Activated naive CD8-positive, alpha-beta T cell treated with anti-CD3 and anti-CD28 coated beads for 36 hours (primary cell): Measurements from ENCODE around the gene HMBS. TPM values are rescaled to one million over a fixed set of nuclear protein-coding genes. Genes with fewer than 3 reads are reported as not detected.
"Not testable (repeated sequence)": the region's sequence is repeated elsewhere in the genome, so short reads cannot be mapped to it uniquely, and the experiment has no call there.

Source experiments
- DNase-seq: peaks from one replicate; pipeline ENCODE4 v3.0.0; 2021
- H3K27ac Mint-ChIP-seq: one replicate; pipeline ENCODE4 v1.8.0; 2022; ENCODE audit warnings: mild to moderate bottlenecking, moderate library complexity, mixed read lengths
- H3K27me3 Mint-ChIP-seq: one replicate; pipeline ENCODE4 v1.8.0; 2022; ENCODE audit warnings: mild to moderate bottlenecking, mixed read lengths
- H3K36me3 Mint-ChIP-seq: one replicate; pipeline ENCODE4 v1.8.0; 2021; ENCODE audit warnings: mild to moderate bottlenecking, mixed read lengths
- H3K4me1 Mint-ChIP-seq: one replicate; pipeline ENCODE4 v1.8.0; 2021; ENCODE audit warnings: mixed read lengths
- H3K4me3 Mint-ChIP-seq: one replicate; pipeline ENCODE4 v1.8.0; 2022; ENCODE audit warnings: mild to moderate bottlenecking, moderate library complexity, mixed read lengths
- H3K9me3 Mint-ChIP-seq: one replicate; pipeline ENCODE4 v1.8.0; 2022; ENCODE audit warnings: mixed read lengths
- total RNA-seq, 2 experiments: library from RNA; stranded (reverse); gene quantifications; one replicate each; pipeline ENCODE4 v1.2.3, GENCODE V29; 2021

HMBS gene
- total RNA-seq, 2 experiments from 2014 or later: 42.1 to 43.0 TPM

DNA sequence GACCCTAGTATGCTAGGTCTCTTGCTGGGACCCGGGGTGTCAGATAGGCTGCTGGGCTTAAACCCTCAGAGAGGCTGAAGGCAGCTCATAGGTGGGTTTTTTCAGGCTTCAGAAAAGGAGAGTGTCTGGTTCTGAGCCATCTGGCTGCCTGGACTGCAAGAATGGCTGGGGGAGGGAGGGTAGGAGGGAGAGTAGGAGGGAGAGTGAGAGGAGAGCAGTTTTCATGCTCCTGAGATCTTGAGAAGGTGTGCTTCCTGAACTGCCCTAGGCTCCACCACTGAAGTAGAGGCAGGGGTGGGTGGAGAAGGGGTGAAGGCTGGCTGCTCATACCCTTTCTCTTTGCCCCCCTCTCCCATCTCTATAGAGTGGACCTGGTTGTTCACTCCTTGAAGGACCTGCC is 4.6 kb downstream of the HMBS start:
- DNase-seq: no peak
- Mint-ChIP-seq H3K9me3 (no peaks in the 10 kb centered on the region), H3K4me1 (peaks cover 33% of the 10 kb centered on the region), H3K27ac (no peak overlapping the region), H3K27me3 (peaks cover 4% of the 10 kb centered on the region), H3K4me3 (no peak overlapping the region), H3K36me3 (peaks cover 23% of the 10 kb centered on the region)

DNA sequence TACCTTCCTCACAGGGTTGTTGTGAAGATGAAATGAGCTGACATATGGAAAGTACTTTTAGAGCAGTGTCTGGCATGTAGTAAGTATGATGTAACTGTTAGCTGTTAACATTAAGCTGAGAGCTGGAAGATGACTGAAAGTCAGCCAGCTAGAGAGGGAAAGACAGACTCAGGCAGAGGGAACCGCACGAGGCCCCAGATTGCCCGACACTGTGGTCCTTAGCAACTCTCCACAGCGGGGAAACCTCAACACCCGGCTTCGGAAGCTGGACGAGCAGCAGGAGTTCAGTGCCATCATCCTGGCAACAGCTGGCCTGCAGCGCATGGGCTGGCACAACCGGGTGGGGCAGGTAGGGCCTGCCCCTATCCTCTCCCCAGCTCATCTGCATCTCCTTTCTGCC is 6.5 kb downstream of the HMBS start:
- peaks cover 34% of the 10 kb centered on the region for H3K4me1 Mint-ChIP-seq
- H3K27ac Mint-ChIP-seq: no peak overlapping the region
- peaks cover 12% of the 10 kb centered on the region for H3K27me3 Mint-ChIP-seq
- no peak overlapping the region for H3K4me3 Mint-ChIP-seq
- no peaks in the 10 kb centered on the region for H3K9me3 Mint-ChIP-seq
- H3K36me3 Mint-ChIP-seq: peaks cover 36% of the 10 kb centered on the region
- DNase-seq: no peak

DNA sequence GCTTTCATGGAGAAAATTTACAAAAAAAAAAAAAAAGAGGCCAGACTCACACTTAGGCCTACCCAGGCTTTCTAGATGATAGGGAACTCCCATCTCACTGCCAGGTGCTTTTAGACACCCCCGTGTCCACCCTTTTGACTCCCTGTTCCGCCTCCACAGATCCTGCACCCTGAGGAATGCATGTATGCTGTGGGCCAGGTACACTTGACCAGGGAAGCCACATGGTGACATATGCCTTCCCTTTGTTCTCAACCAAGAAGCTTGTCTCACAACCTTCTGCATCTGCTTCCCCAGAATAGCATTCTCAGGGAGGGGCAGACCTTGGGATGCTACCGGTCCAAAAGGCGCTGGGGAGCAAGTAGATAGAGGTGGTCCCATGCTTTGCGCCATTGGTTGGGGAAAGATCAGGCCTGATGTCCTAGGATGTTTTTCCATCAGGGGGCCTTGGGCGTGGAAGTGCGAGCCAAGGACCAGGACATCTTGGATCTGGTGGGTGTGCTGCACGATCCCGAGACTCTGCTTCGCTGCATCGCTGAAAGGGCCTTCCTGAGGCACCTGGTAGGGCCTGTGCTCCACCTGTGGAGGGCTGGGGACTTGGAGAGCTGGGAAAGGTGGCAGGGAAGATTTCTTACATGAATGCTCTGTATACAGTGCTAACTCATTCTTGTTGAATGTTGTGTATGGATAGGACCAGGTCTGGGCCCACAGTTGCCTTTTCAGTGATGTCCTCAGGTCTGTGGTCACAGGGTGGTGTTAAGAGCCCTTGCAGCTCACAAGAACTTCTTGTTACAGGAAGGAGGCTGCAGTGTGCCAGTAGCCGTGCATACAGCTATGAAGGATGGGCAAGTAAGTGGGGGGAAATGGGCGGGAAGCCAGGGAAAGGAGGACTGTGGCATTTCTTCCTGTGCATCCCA is 7.5 kb downstream of the HMBS start:
- H3K9me3 Mint-ChIP-seq: no peaks in the 10 kb centered on the region
- DNase-seq: no peak
- H3K27ac Mint-ChIP-seq: peak overlapping the region; percentile 17
- peaks cover 43% of the 10 kb centered on the region for H3K36me3 Mint-ChIP-seq
- peaks cover 12% of the 10 kb centered on the region for H3K27me3 Mint-ChIP-seq
- peaks cover 38% of the 10 kb centered on the region for H3K4me1 Mint-ChIP-seq
- H3K4me3 Mint-ChIP-seq: peak overlapping the region; percentile 90

DNA sequence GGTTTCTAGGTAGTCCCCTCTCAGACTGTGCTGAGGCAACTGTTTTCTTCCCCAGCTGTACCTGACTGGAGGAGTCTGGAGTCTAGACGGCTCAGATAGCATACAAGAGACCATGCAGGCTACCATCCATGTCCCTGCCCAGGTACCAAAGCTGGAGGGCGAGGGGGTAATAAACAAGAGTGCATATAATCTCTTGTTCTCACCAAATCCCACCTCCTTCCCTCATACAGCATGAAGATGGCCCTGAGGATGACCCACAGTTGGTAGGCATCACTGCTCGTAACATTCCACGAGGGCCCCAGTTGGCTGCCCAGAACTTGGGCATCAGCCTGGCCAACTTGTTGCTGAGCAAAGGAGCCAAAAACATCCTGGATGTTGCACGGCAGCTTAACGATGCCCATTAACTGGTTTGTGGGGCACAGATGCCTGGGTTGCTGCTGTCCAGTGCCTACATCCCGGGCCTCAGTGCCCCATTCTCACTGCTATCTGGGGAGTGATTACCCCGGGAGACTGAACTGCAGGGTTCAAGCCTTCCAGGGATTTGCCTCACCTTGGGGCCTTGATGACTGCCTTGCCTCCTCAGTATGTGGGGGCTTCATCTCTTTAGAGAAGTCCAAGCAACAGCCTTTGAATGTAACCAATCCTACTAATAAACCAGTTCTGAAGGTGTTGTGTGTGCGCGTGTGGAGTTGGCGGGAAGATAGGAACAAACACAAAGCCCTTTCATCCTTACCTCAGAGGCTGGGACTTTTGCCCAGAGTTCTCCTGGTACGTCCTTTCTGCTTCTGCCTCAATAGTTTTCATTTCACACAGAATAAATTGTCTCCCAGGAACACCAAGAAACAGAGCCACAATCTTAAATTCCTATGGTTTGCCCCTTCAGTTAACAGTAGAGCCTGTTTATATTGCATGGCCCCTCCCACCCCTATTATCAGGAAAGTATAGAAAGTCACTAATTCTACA is 8.5 kb downstream of the HMBS start:
- DNase-seq: no peak
- Mint-ChIP-seq H3K4me1 (peaks cover 35% of the 10 kb centered on the region), H3K4me3 (peak overlapping the region; percentile 90), H3K36me3 (peaks cover 50% of the 10 kb centered on the region), H3K9me3 (no peaks in the 10 kb centered on the region), H3K27ac (peak overlapping the region; percentile 88), H3K27me3 (peaks cover 12% of the 10 kb centered on the region)

DNA sequence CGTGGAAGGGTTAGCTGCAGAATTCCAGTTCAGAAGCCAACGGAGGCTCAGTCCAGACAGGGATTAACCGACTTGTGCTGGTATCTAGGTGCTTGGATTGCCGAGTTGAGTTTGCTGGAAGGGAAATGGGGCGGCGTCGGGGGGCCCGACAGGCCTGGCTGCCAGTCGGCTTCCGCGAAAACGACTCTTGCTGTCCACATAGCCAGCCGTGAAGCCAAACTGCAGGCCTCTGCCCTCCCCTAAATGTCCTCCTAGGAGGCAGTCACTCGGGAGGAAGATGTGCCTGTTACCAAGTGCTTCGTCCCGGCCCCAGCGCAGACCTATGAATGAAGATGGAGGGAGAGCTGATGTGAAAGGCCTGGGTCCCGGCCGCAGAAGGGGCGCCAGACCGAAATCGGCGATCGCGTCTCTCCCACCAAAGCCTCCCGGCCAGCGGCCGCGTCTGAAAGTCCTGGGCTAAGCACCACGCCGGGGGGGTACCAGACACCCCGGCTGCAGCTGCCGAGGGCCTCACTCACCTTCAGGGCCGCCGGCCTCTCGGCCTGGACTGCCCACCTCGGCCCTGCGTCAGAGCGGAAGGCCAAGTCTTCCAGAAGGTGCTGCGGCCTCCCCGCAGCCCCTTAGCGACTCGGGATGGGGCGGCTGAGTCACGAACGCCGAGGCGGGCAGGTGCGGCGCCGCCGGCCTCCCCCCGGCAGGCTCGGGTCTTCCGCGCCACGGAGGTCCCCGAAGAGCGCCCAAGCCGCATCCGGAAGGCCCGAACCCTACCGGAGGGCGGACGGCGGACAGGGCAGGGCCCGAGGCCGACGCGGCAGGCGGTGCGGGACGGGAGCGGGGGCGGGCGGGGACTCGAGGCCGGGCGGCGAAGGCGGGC is 9.5 kb downstream of the HMBS start:
- H3K27ac Mint-ChIP-seq: peak overlapping the region; percentile 94
- H3K27me3 Mint-ChIP-seq: peaks cover 12% of the 10 kb centered on the region
- H3K9me3 Mint-ChIP-seq: no peaks in the 10 kb centered on the region
- DNase-seq: peak; percentile 58
- H3K4me1 Mint-ChIP-seq: peaks cover 40% of the 10 kb centered on the region
- H3K36me3 Mint-ChIP-seq: peaks cover 56% of the 10 kb centered on the region
- H3K4me3 Mint-ChIP-seq: peak overlapping the region; percentile 90

DNA sequence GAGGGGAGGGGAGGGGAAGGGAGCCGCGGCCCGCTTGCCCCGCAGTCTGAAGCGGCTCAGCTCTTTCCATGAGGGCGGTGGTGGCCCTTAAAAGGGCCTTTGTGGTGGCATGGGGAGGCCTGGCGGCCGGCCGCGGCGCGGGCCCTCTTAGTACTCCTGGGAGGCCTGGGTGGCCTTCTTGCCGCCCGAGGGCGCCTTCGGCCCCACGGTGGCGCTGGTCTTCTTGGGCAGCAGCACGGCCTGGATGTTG is 10.1 kb downstream of the HMBS start:
- peak overlapping the region; percentile 94 for H3K27ac Mint-ChIP-seq
- DNase-seq: peak; percentile 52
- H3K4me3 Mint-ChIP-seq: peak overlapping the region; percentile 90
- H3K27me3 Mint-ChIP-seq: peaks cover 12% of the 10 kb centered on the region
- H3K4me1 Mint-ChIP-seq: peaks cover 39% of the 10 kb centered on the region
- H3K9me3 Mint-ChIP-seq: no peaks in the 10 kb centered on the region
- peaks cover 56% of the 10 kb centered on the region for H3K36me3 Mint-ChIP-seq

DNA sequence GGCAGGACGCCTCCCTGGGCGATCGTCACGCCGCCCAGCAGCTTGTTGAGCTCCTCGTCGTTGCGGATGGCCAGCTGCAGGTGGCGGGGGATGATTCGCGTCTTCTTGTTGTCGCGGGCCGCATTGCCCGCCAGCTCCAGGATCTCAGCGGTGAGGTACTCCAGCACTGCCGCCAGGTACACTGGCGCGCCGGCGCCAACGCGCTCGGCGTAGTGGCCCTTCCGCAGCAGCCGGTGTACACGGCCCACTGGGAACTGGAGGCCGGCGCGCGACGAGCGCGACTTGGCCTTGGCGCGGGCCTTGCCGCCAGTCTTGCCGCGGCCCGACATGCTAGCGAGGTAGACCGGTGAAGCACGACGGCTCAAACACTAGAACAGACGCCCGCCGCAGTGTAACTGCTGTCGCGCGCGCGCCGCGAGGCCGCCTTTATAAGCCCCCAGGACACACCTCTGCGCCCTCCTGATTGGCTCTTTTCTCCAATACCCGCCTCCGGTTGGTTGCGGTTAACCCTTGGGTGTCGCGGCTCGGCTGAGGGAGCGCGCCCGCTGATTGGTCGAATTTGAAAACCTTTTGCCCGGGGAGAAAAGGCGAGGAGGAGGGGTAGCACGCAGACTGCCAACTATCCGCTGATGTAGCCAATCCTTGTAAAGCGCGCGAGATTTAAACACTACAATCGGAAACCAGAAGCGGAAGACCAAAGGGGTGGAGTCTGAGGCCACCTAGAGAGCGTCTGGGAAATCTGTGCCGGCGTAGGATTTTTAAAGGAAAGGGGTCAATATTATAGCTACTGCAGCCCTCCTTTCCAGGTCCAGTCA is 10.6 kb downstream of the HMBS start:
- peaks cover 44% of the 10 kb centered on the region for H3K4me1 Mint-ChIP-seq

DNA sequence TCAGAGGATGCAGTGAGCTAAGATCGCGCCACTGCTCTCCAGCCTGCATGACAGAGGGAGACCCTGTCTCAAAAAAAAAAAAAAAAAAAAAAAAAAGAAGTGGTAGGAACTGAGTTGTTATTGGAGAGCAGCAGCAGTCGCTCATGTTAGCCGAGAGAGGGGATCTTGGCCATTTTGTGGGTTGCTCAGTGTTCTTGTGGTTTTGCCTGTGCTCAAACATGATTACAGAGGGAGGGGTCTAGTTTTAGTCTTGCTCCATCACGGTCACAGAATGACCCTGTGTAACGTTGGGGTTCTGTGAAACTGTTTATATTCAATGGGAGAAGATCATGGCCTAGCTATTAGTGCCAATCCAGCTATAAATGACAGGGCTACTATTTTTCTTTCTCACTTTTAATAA is 15.0 kb downstream of the HMBS start:
- H3K27ac Mint-ChIP-seq: no peak overlapping the region
- DNase-seq: no peak
- peaks cover 8% of the 10 kb centered on the region for H3K27me3 Mint-ChIP-seq
- no peaks in the 10 kb centered on the region for H3K9me3 Mint-ChIP-seq
- H3K36me3 Mint-ChIP-seq: peaks cover 41% of the 10 kb centered on the region
- peak overlapping the region; percentile 94 for H3K4me3 Mint-ChIP-seq
- H3K4me1 Mint-ChIP-seq: peaks cover 38% of the 10 kb centered on the region

More for the DNA sequence above, 10.6 kb downstream of the HMBS start:
- H3K9me3 Mint-ChIP-seq: no peaks in the 10 kb centered on the region
- peaks cover 12% of the 10 kb centered on the region for H3K27me3 Mint-ChIP-seq
- peak overlapping the region; percentile 94 for H3K27ac Mint-ChIP-seq
- peak overlapping the region; percentile 90 for H3K4me3 Mint-ChIP-seq
- peak; percentile 99 for DNase-seq
- H3K36me3 Mint-ChIP-seq: peaks cover 62% of the 10 kb centered on the region

DNA sequence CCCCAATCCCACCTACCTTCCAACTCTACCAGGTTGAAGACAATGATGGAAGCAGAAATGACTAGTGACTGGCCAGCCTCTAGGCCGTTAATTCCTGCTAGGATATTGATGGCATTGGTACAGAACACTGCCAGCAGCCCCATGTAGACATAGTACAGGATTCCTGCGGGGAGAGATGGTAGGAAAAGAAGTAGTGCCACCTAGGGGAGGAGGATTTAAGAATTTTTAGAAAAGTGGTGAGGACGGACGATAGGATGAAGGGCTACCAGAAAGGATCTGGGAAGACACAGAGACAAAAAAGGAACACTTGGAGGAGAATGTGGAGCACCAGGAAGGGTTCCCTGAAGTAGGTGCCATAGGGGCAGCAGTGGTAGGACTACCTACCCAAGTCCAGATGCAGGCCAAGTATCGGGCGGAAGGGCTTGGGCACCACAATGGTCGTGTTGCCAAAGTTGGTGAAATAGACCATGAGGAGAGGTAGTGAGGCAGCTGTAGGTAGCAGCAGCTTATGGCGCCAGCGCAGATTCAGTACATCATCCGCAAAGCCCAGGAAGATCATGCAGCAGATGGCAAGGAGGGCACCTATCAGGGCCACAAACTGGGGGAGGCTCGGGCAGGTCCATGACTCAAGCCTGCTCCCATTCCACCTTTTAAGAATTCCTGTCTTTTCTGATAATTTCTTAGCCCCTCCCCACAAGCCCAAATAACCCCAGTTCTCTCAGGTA is 15.7 kb downstream of the HMBS start:
- H3K4me3 Mint-ChIP-seq: peak overlapping the region; percentile 94
- peaks cover 34% of the 10 kb centered on the region for H3K36me3 Mint-ChIP-seq
- H3K9me3 Mint-ChIP-seq: no peaks in the 10 kb centered on the region
- peaks cover 36% of the 10 kb centered on the region for H3K4me1 Mint-ChIP-seq
- DNase-seq: no peak
- peaks cover 2% of the 10 kb centered on the region for H3K27me3 Mint-ChIP-seq
- peak overlapping the region; percentile 97 for H3K27ac Mint-ChIP-seq

DNA sequence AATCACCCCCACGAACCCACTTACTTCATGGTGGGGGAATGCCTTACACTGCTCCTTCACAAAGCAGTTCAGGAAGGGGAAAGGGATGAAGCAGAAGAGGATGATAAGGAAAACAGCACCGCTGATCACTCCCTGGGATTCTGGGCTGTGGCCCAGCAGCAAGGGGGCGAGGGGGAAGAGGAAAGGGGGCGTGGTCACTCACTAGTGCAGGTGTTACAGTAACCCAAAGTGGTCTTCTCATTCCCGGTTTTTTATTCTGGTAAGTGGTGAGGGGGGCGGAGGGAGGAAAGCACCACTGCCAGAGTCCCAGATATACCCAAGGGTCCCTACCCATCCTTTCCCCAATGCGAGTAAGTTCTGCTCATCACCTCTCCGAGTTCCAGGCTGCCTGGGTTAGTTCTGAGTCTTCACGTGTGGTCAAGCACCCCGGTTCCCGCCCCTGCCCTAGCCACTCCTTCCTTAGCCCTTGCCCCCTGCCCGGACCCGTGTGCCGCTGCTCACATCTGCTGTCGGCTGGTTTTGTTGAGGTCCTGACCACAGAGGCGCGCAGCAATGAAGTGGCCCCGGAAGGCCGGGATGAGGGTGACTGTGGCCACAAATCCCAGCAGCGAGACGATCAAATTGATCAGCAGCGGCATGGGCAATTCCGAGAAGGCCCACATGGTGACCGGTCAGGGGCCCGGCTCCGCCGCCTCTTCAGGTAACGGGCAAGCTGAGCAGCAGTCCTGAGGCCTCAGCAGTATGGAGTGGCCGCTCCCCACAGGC is 16.5 kb downstream of the HMBS start:
- peaks cover 29% of the 10 kb centered on the region for H3K36me3 Mint-ChIP-seq
- H3K4me3 Mint-ChIP-seq: peak overlapping the region; percentile 94
- H3K4me1 Mint-ChIP-seq: peaks cover 30% of the 10 kb centered on the region
- no peaks in the 10 kb centered on the region for H3K27me3 Mint-ChIP-seq
- no peaks in the 10 kb centered on the region for H3K9me3 Mint-ChIP-seq
- H3K27ac Mint-ChIP-seq: peak overlapping the region; percentile 97
- DNase-seq: peak; percentile 45

DNA sequence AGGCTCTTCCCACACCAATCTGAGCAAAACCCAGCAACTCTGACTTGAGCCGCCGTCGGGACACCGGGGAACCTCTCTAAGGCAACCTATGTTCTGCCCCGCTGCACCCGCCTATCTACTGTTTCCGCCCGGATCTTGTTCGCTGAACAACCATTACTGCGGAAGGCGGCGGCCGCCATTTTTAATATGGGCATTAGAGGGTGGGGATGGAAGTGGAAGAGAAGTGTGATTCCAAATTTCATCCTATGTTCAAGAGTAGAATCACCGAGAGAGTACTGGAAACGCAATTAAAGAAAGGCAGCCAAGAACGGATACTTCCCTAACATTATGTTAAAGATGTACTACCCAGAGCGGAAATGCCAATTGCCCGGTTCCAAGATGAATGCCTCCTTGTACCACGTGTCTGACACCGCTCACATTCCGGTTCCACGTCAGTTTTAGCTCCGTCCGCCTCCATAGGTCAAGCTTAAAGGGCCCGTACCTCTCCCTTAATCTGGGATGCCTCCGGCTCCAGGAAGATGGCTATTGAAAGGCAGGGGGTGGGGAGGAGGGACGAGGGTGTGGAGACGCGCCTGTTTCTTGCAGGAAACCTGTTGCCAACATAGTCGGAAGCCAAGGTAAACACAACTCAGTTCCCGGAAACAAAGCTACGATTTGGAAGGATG is 17.2 kb downstream of the HMBS start, which contains the start of gene DPAGT1:
Gene DPAGT1, minus strand, starts transcription at position 95 of the 665 bp plus-strand sequence. CDS start 198 bp downstream, outside the sequence.
- Mint-ChIP-seq H3K4me1 (peaks cover 30% of the 10 kb centered on the region), H3K4me3 (peak within 1 kb of the TSS; percentile 94), H3K36me3 (peaks cover 22% of the 10 kb centered on the region), H3K27ac (peak within 1 kb of the TSS; percentile 97), H3K9me3 (no peaks in the 10 kb centered on the region), H3K27me3 (no peaks in the 10 kb centered on the region)
- DNase-seq: peak; percentile 84

DNA sequence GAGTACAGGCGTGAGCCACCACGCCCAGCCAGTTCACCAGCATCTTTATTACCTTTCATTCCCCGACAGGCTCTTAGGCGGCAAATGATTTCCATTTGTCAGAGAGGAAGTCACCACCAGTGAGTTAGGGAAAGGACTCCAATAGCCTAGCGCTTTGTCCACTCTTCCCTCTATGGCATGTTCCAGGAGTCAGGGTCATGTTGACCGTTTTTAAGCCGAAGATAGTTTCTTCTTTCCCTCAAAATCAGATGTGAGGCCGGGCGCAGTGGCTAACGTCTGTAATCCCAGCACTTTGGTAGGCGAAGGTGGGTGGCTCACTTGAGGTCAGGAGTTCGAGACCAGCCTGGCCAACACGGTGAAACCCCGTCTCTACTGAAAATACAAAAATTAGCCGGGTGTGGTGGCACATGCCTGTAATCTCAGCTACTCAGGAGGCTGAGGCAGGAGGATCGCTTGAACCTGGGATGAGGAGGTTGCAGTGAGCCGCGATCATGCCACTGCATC is 18.5 kb downstream of the HMBS start:
- peaks cover 15% of the 10 kb centered on the region for H3K36me3 Mint-ChIP-seq
- not testable (repeated sequence) for DNase-seq

More for the DNA sequence above, 18.5 kb downstream of the HMBS start:
- Mint-ChIP-seq H3K27ac (peak overlapping the region; percentile 97), H3K4me3 (peak overlapping the region; percentile 94), H3K4me1 (peaks cover 31% of the 10 kb centered on the region)
- not testable (repeated sequence) for H3K9me3 Mint-ChIP-seq, H3K27me3 Mint-ChIP-seq
